ENCODE measurements around the gene CREG1. TPM values are rescaled to one million over a fixed set of nuclear protein-coding genes. Genes with fewer than 3 reads are reported as not detected.

Gene CREG1
- total RNA-seq, 1 experiment from 2014 or later = 7.7 TPM

GRCh38 chr1:167500283-167500860 is 53.2 kb downstream of the CREG1 start:
- ChIA-PET CTCF (no interaction called here), POLR2A (ENCODE audit: low non-redundant PET) (no interaction called here)
- BruUV-seq (replicated peaks) = no TSS peak
- no peaks in the 10 kb centered on the region for H3K36me3 ChIP-seq (ENCODE audit: insufficient read depth, low read length, poor library complexity, severe bottlenecking)
- peaks cover 17% of the 10 kb centered on the region for H3K27me3 ChIP-seq (replicated peaks; ENCODE audit: insufficient read depth, low read depth, low read length, poor library complexity)
- DNase-seq (ENCODE audit: low spot score) = no peak
- no peaks in the 10 kb centered on the region for H3K4me1 ChIP-seq (ENCODE audit: insufficient read depth, low read length, poor library complexity, severe bottlenecking)
- H3K27ac ChIP-seq (ENCODE audit: low read depth, low read length, poor library complexity, severe bottlenecking) = no peak overlapping the region
- intact Hi-C loops (cut with micrococcal nuclease; ENCODE audit: unreplicated experiment) = no loop called here
- no peak overlapping the region for H3K4me3 ChIP-seq (ENCODE audit: low read depth, low read length, poor library complexity, severe bottlenecking)
- no peaks in the 10 kb centered on the region for H3K9me3 ChIP-seq (ENCODE audit: low read depth, low read length, poor library complexity, severe bottlenecking)
- no peak for TF ChIP-seq EZH2 (IDR thresholded peaks at IDR 0.05; ENCODE audit: borderline replicate concordance, low read depth, low read length, poor library complexity, severe bottlenecking)
- TF ChIP-seq, protein P1, sequence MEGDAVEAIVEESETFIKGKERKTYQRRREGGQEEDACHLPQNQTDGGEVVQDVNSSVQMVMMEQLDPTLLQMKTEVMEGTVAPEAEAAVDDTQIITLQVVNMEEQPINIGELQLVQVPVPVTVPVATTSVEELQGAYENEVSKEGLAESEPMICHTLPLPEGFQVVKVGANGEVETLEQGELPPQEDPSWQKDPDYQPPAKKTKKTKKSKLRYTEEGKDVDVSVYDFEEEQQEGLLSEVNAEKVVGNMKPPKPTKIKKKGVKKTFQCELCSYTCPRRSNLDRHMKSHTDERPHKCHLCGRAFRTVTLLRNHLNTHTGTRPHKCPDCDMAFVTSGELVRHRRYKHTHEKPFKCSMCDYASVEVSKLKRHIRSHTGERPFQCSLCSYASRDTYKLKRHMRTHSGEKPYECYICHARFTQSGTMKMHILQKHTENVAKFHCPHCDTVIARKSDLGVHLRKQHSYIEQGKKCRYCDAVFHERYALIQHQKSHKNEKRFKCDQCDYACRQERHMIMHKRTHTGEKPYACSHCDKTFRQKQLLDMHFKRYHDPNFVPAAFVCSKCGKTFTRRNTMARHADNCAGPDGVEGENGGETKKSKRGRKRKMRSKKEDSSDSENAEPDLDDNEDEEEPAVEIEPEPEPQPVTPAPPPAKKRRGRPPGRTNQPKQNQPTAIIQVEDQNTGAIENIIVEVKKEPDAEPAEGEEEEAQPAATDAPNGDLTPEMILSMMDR (conservative IDR thresholded peaks at IDR 0.05; ENCODE audit: low read depth, low read length) = no peak

DNA sequence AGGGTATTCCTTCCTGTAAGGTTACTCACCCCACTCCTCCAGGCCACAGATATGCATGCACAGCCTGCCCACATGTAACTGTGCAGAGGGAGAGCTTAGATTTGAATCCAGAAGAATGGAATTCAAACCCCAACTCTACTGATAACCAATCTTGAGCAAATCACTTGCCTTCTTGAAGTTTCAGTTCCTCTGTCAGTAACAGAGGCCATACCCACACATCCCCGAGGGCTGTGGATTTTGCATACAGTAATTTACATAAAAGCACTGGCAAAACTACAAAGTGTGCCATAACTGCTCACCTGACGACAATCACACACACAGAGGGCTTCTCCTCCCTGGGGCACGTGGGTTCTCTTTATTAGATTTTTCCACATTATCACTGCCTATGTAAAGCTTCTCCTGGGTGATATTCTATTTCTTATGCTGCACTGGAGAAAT is 53.9 kb downstream of the CREG1 start:
- no peaks in the 10 kb centered on the region for H3K9me3 ChIP-seq (ENCODE audit: low read depth, low read length, poor library complexity, severe bottlenecking)
- H3K27ac ChIP-seq (ENCODE audit: low read depth, low read length, poor library complexity, severe bottlenecking) = no peak overlapping the region
- H3K4me1 ChIP-seq (ENCODE audit: insufficient read depth, low read length, poor library complexity, severe bottlenecking) = no peaks in the 10 kb centered on the region
- no TSS peak for BruUV-seq (replicated peaks)
- DNase-seq (ENCODE audit: low spot score) = no peak
- no peak for TF ChIP-seq EZH2 (IDR thresholded peaks at IDR 0.05; ENCODE audit: borderline replicate concordance, low read depth, low read length, poor library complexity, severe bottlenecking)
- TF ChIP-seq, protein P1 (conservative IDR thresholded peaks at IDR 0.05; ENCODE audit: low read depth, low read length) = no peak
- POLR2A ChIA-PET (ENCODE audit: low non-redundant PET) = no interaction called here
- H3K36me3 ChIP-seq (ENCODE audit: insufficient read depth, low read length, poor library complexity, severe bottlenecking) = no peaks in the 10 kb centered on the region
- intact Hi-C loops (cut with micrococcal nuclease; ENCODE audit: unreplicated experiment) = no loop called here
- H3K4me3 ChIP-seq (ENCODE audit: low read depth, low read length, poor library complexity, severe bottlenecking) = no peak overlapping the region
- CTCF ChIA-PET = no interaction called here
- peaks cover 22% of the 10 kb centered on the region for H3K27me3 ChIP-seq (replicated peaks; ENCODE audit: insufficient read depth, low read depth, low read length, poor library complexity)

DNA sequence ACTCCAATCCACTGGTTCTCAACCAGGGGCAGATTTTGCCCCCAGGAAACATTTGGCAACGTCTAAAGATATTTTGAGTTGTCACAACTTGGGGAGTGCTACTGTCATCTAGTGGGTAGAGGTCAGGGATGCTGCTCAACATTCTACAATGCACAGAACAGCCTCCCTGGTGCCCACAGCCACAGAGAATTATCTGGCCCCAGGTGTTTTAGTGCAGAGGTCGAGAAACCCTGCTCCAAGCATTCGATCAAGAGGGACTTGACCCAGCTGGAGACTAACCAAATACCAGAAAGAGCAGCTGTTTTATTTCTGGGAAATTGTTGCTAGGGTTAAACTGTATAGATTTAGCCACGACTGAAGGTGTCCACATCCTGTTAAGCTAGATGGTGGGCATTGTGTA is 54.5 kb downstream of the CREG1 start:
- Histone ChIP-seq H3K27ac (ENCODE audit: low read depth, low read length, poor library complexity, severe bottlenecking) (no peak overlapping the region), H3K4me1 (ENCODE audit: insufficient read depth, low read length, poor library complexity, severe bottlenecking) (no peaks in the 10 kb centered on the region), H3K27me3 (replicated peaks; ENCODE audit: insufficient read depth, low read depth, low read length, poor library complexity) (peaks cover 28% of the 10 kb centered on the region), H3K36me3 (ENCODE audit: insufficient read depth, low read length, poor library complexity, severe bottlenecking) (no peaks in the 10 kb centered on the region), H3K9me3 (ENCODE audit: low read depth, low read length, poor library complexity, severe bottlenecking) (no peaks in the 10 kb centered on the region), H3K4me3 (ENCODE audit: low read depth, low read length, poor library complexity, severe bottlenecking) (no peak overlapping the region)
- CTCF ChIA-PET = no interaction called here
- no peak for DNase-seq (ENCODE audit: low spot score)
- POLR2A ChIA-PET (ENCODE audit: low non-redundant PET) = no interaction called here
- intact Hi-C loops (cut with micrococcal nuclease; ENCODE audit: unreplicated experiment) = no loop called here
- BruUV-seq (replicated peaks) = no TSS peak
- no peak for TF ChIP-seq EZH2 (IDR thresholded peaks at IDR 0.05; ENCODE audit: borderline replicate concordance, low read depth, low read length, poor library complexity, severe bottlenecking)

Data from A673 (cell line).